Duodenal mucosa (tissue), 2 donors: ENCODE data around the gene PRKCA.

Source experiments
- H3K27ac ChIP-seq: one replicate; pipeline ENCODE4 v1.7.0; 2013; ENCODE audit warnings: low read depth, low read length
- H3K27me3 ChIP-seq, 2 donors: one replicate each; pipeline ENCODE4 v1.7.0; 2013; ENCODE audit warnings: low read length in 2 of 2, control low read depth in 1 of 2; ENCODE audit not compliant: insufficient read depth in 2 of 2, control insufficient read depth in 1 of 2
- H3K36me3 ChIP-seq, 2 donors: one replicate each; pipeline ENCODE4 v1.7.0; 2013; ENCODE audit warnings: low read length in 2 of 2, control low read depth in 1 of 2; ENCODE audit not compliant: insufficient read depth in 2 of 2, control insufficient read depth in 1 of 2
- H3K4me1 ChIP-seq, 2 donors: one replicate each; pipeline ENCODE4 v1.7.0; 2013; ENCODE audit warnings: low read length in 2 of 2, control low read depth in 1 of 2; ENCODE audit not compliant: insufficient read depth in 2 of 2, control insufficient read depth in 1 of 2
- H3K4me3 ChIP-seq, 2 donors: one replicate each; pipeline ENCODE4 v1.7.0; 2013; ENCODE audit warnings: low read length in 2 of 2, low read depth in 1 of 2
- H3K9ac ChIP-seq, 2 donors: one replicate each; pipeline ENCODE4 v1.7.0; 2013; ENCODE audit warnings: low read length in 2 of 2, low read depth in 1 of 2
- H3K9me3 ChIP-seq, 2 donors: one replicate each; pipeline ENCODE4 v1.7.0; 2013; ENCODE audit warnings: low read length in 2 of 2, control low read depth in 1 of 2; ENCODE audit not compliant: control insufficient read depth in 1 of 2

The PRKCA gene

GRCh38 chr17:66819466-66819865, 517.1 kb downstream of the PRKCA start:
- peaks cover 0 to 3% of the 10 kb centered on the region in 2 donors for H3K27me3 ChIP-seq
- no peak overlapping the region for H3K4me3 ChIP-seq
- no peak overlapping the region for H3K27ac ChIP-seq
- H3K4me1 ChIP-seq = no peaks in the 10 kb centered on the region
- H3K36me3 ChIP-seq = no peaks in the 10 kb centered on the region
- H3K9ac ChIP-seq = no peak overlapping the region
- H3K9me3 ChIP-seq = peaks cover 0 to 4% of the 10 kb centered on the region in 2 donors

- Histone ChIP-seq H3K9me3 (peaks cover 0 to 4% of the 10 kb centered on the region in 2 donors), H3K4me1 (no peaks in the 10 kb centered on the region), H3K27me3 (peaks cover 0 to 3% of the 10 kb centered on the region in 2 donors), H3K4me3 (no peak overlapping the region), H3K9ac (no peak overlapping the region), H3K36me3 (no peaks in the 10 kb centered on the region), H3K27ac (no peak overlapping the region)
These were observed 519.6 kb downstream of the PRKCA start for GRCh38 chr17:66822009-66822408.

- Histone ChIP-seq H3K9me3 (no peaks in the 10 kb centered on the region), H3K9ac (no peak overlapping the region), H3K27ac (no peak overlapping the region), H3K27me3 (peaks cover 6 to 13% of the 10 kb centered on the region in 2 donors), H3K4me3 (no peak overlapping the region), H3K36me3 (no peaks in the 10 kb centered on the region), H3K4me1 (no peaks in the 10 kb centered on the region)
These were observed 524.4 kb downstream of the PRKCA start for GRCh38 chr17:66826856-66827255.

- Histone ChIP-seq H3K4me1 (no peaks in the 10 kb centered on the region), H3K27me3 (peaks cover 18 to 20% of the 10 kb centered on the region in 2 donors), H3K4me3 (no peak overlapping the region), H3K9ac (no peak overlapping the region), H3K36me3 (no peaks in the 10 kb centered on the region), H3K27ac (no peak overlapping the region), H3K9me3 (no peaks in the 10 kb centered on the region)
These were observed 527.0 kb downstream of the PRKCA start for GRCh38 chr17:66829386-66829864.

GRCh38 chr17:66829883-66830282, 527.5 kb downstream of the PRKCA start:
- Histone ChIP-seq H3K4me3 (no peak overlapping the region), H3K36me3 (no peaks in the 10 kb centered on the region), H3K9me3 (no peaks in the 10 kb centered on the region), H3K4me1 (no peaks in the 10 kb centered on the region), H3K27ac (no peak overlapping the region), H3K27me3 (peaks cover 21 to 24% of the 10 kb centered on the region in 2 donors), H3K9ac (no peak overlapping the region)

- Histone ChIP-seq H3K36me3 (no peaks in the 10 kb centered on the region), H3K27me3 (peaks cover 25 to 28% of the 10 kb centered on the region in 2 donors), H3K9me3 (no peaks in the 10 kb centered on the region), H3K4me1 (no peaks in the 10 kb centered on the region), H3K4me3 (no peak overlapping the region), H3K27ac (no peak overlapping the region), H3K9ac (no peak overlapping the region)
These were observed 528.0 kb downstream of the PRKCA start for GRCh38 chr17:66830451-66830850.

- no peak overlapping the region for H3K27ac ChIP-seq
- H3K9me3 ChIP-seq = no peaks in the 10 kb centered on the region
- no peak overlapping the region for H3K9ac ChIP-seq
- H3K4me3 ChIP-seq = no peak overlapping the region
- no peaks in the 10 kb centered on the region for H3K36me3 ChIP-seq
- no peaks in the 10 kb centered on the region for H3K4me1 ChIP-seq
- peaks cover 36 to 38% of the 10 kb centered on the region in 2 donors for H3K27me3 ChIP-seq
These were observed 529.2 kb downstream of the PRKCA start for GRCh38 chr17:66831383-66832210.

GRCh38 chr17:66833201-66833600, 530.8 kb downstream of the PRKCA start:
- H3K9ac ChIP-seq = no peak overlapping the region
- H3K36me3 ChIP-seq = no peaks in the 10 kb centered on the region
- no peaks in the 10 kb centered on the region for H3K4me1 ChIP-seq
- no peaks in the 10 kb centered on the region for H3K9me3 ChIP-seq
- peaks cover 37 to 40% of the 10 kb centered on the region in 2 donors for H3K27me3 ChIP-seq
- H3K4me3 ChIP-seq = no peak overlapping the region
- H3K27ac ChIP-seq = no peak overlapping the region

GRCh38 chr17:66834426-66834918, 532.1 kb downstream of the PRKCA start:
- no peak overlapping the region for H3K9ac ChIP-seq
- H3K27ac ChIP-seq = no peak overlapping the region
- H3K4me3 ChIP-seq = no peak overlapping the region
- H3K9me3 ChIP-seq = no peaks in the 10 kb centered on the region
- H3K36me3 ChIP-seq = no peaks in the 10 kb centered on the region
- no peaks in the 10 kb centered on the region for H3K4me1 ChIP-seq
- H3K27me3 ChIP-seq = peaks cover 33 to 37% of the 10 kb centered on the region in 2 donors

- Histone ChIP-seq H3K9me3 (no peaks in the 10 kb centered on the region), H3K36me3 (no peaks in the 10 kb centered on the region), H3K4me1 (no peaks in the 10 kb centered on the region), H3K27ac (no peak within 1 kb of the TSS), H3K27me3 (peaks cover 31 to 37% of the 10 kb centered on the region in 2 donors), H3K4me3 (no peak within 1 kb of the TSS), H3K9ac (no peak within 1 kb of the TSS)
These were observed 532.6 kb downstream of the PRKCA start, which contains the start of gene CACNG5 for GRCh38 chr17:66834919-66835454. TSS of gene CACNG5 (plus strand) at chr17:66835117. CDS start at chr17:66877333, 42,216 bp downstream.
